ENCODE data around the gene ST8SIA4. TPM values are rescaled to one million over a fixed set of nuclear protein-coding genes. Genes with fewer than 3 reads are reported as not detected.

ST8SIA4 gene
- total RNA-seq, 1 experiment from 2014 or later: not detected

DNA sequence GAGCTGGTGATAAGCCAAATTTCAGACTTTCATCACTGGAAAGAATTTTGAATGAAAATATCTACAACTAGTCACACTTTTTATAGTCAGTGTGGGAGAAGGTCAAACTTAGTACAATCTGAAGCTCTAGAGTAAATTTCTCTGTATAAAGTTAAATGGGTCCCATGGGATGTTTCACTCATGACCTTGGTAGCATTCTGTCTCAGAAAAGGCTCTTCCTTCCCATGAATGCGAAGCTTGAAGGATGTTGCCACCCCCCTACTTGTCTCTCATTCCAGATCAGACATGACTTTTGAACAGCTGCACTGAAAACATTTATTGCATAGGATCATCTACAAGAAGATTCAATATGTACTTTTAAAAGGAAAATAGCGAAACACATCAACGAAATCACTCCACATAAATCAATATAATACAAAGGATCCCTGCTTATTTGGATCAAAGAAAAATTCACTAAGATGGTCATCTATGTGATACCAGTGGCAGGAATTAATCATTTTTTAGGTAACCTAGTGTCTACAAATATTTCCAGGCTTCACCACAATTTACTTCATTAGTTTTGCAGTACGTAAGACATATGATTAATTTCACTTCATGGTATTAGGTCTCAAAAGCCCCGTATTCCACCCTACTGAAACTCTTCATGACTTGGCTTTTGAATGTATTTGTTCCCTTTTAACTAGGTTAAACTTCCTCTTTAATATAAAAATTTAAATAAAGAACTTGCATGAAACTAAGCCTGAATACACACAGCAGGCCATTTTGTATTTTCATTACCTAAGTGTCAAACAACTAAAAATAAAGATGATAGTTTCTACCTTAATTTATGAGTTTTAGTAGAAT is 4.4 kb downstream of the ST8SIA4 start:
- Histone ChIP-seq H3K27ac (ENCODE audit: low read depth, low read length) (no peak overlapping the region), H2AFZ (ENCODE audit: low read depth, low read length, poor library complexity, severe bottlenecking) (no peak overlapping the region), H3K9me2 (ENCODE audit: insufficient read depth) (no peaks in the 10 kb centered on the region), H3K4me2 (ENCODE audit: low read length) (no peak overlapping the region), H3K4me1 (ENCODE audit: control insufficient read depth in 1 of 2, insufficient read depth in 2 of 2, low read length in 2 of 2) (no peaks in the 10 kb centered on the region), H3K9me3 (ENCODE audit: control insufficient read depth in 1 of 2, insufficient read depth in 1 of 2, low read depth in 1 of 2, low read length in 2 of 2) (no peaks in the 10 kb centered on the region), H3K4me3 (replicated peaks in 1 of 2; ENCODE audit: low read depth in 1 of 2, low read length in 2 of 2) (no peak overlapping the region), H3K36me3 (ENCODE audit: control insufficient read depth in 1 of 2, insufficient read depth in 2 of 2, low read length in 2 of 2) (no peaks in the 10 kb centered on the region), H3K27me3 (ENCODE audit: insufficient read depth, low read length) (no peaks in the 10 kb centered on the region), H4K20me1 (ENCODE audit: insufficient read depth) (no peaks in the 10 kb centered on the region), H3K79me2 (ENCODE audit: insufficient read depth, low read length) (no peaks in the 10 kb centered on the region), H3K9ac (ENCODE audit: low read length) (no peak overlapping the region)
- ChIA-PET CTCF (no interaction called here), RAD21 (ENCODE audit: low non-redundant PET in 1 of 2, low total read pairs in 2 of 2, uncharacterized antibody in 2 of 2, unreplicated experiment in 2 of 2) (no interaction called here), POLR2A (no interaction called here)
- intact Hi-C loops (cut with micrococcal nuclease): no loop called here
- BruUV-seq (replicated peaks): no TSS peak
- DNase-seq (ENCODE audit: low read depth, low spot score) (no peak), ATAC-seq (no peak)
- TF ChIP-seq ZBTB33 (IDR thresholded peaks at IDR 0.05; ENCODE audit: extremely low read depth, insufficient replicate concordance, low read length) (no peak), EZH2 (IDR thresholded peaks at IDR 0.05) (no peak), SIN3A (IDR thresholded peaks at IDR 0.05; ENCODE audit: low read depth) (no peak), RAD21 (IDR thresholded peaks at IDR 0.05; ENCODE audit: low read depth) (no peak), JUND (IDR thresholded peaks at IDR 0.05) (no peak), ZNF274 (IDR thresholded peaks at IDR 0.05; ENCODE audit: low read depth, low read length) (no peak), CBX3 (IDR thresholded peaks at IDR 0.05; ENCODE audit: low read depth) (no peak)
- TF ChIP-seq, protein P1, sequence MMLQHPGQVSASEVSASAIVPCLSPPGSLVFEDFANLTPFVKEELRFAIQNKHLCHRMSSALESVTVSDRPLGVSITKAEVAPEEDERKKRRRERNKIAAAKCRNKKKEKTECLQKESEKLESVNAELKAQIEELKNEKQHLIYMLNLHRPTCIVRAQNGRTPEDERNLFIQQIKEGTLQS (IDR thresholded peaks at IDR 0.05): no peak
- TF ChIP-seq, protein P2, sequence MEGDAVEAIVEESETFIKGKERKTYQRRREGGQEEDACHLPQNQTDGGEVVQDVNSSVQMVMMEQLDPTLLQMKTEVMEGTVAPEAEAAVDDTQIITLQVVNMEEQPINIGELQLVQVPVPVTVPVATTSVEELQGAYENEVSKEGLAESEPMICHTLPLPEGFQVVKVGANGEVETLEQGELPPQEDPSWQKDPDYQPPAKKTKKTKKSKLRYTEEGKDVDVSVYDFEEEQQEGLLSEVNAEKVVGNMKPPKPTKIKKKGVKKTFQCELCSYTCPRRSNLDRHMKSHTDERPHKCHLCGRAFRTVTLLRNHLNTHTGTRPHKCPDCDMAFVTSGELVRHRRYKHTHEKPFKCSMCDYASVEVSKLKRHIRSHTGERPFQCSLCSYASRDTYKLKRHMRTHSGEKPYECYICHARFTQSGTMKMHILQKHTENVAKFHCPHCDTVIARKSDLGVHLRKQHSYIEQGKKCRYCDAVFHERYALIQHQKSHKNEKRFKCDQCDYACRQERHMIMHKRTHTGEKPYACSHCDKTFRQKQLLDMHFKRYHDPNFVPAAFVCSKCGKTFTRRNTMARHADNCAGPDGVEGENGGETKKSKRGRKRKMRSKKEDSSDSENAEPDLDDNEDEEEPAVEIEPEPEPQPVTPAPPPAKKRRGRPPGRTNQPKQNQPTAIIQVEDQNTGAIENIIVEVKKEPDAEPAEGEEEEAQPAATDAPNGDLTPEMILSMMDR (IDR thresholded peaks at IDR 0.05 in 2 of 3, conservative IDR thresholded peaks at IDR 0.05 in 1 of 3; ENCODE audit: borderline replicate concordance in 1 of 3, insufficient read depth in 1 of 3, low read depth in 2 of 3, low read length in 2 of 3): no peak
